ENCODE data around the gene MTOR. TPM values are rescaled to one million over a fixed set of nuclear protein-coding genes. Genes with fewer than 3 reads are reported as not detected.
"Not testable (repeated sequence)": the region's sequence is repeated elsewhere in the genome, so short reads cannot be mapped to it uniquely, and the experiment has no call there.

MTOR gene
- polyA plus RNA-seq, 3 donors: 42.4 to 45.0 (median 44.1) TPM

DNA sequence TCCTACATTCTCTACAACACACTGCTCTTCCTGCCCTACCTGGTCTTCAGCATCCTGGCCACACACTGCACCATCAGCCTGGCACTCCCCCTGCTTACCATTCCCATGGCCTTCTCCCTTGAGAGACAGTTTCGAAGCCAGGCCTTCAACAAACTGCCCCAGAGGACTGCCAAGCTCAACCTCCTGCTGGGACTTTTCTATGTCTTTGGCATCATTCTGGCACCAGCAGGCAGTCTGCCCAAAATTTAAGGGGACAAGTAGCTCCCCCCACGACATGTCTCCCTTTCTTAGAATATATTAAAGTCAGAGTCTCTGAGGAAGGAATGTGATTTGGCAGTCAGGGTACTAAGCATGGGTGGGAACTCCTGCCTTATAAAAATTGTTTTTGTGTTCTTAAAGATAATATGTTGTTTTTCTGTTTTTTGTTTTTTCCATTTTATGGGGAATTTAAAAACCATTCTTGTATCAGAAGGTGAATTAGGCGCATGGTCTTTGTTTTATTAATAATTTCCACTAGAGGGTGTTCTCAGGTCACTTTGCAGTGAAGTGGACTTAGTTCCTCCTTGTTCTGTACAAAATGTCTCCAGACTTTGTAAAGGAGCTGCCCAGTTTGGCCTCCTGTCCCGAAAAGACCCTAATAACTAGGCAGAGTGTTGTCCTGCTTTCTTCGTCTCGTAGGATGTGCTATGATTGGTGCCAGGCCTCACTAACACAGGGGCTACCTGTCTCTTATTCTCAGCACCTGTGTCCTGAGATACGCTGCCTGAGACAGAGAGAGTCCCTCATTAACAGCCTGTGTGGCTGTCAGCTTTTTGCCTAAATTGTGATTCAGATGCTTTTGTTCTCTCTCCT, 23.8 kb upstream of the MTOR start:
- DNase-seq (ENCODE audit: extremely low read depth in 1 of 11, low read depth in 9 of 11, low spot score in 4 of 11): no peak

DNA sequence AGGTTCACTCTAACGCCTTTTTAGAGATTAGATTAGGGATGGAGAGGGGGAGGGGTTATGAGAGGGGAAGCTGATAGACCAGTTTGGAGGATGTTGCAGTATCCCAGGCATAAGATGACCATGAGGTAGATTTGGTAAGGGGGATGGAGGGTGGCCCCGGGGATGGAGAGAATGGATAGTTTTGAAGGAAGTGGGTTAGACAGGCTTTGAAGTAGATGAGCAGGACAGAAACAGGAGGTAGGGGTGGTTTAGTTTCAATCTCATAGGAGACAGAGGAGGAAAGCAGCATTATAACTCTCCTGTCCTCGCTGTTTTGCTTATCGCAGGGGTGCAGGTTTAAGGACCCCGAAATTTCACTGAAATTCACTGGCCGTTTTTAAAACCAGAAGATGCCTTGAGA, 22.4 kb upstream of the MTOR start:
- DNase-seq (ENCODE audit: extremely low read depth in 1 of 11, low read depth in 9 of 11, low spot score in 4 of 11): no peak

DNA sequence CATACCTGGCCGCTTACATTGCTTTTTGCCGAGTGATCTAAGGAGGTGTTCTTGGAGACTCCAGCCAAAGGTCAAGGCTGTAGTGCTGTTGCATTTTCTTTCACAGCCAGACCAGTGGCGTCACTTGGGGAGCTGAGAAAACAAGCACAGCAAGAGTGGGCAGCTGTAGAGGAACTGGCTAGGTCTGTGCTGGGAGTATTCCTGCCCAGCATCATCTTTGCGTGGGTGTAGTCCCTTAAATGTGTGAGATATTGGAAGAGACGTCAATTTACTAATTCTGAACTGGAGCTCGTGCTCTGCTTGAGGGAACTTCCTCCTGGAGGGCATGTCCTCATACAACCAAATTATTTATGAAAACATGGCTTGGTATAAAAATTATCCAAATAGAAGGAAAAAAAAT, 20.8 kb upstream of the MTOR start:
- no peak for DNase-seq (ENCODE audit: extremely low read depth in 1 of 11, low read depth in 9 of 11, low spot score in 4 of 11)

DNA sequence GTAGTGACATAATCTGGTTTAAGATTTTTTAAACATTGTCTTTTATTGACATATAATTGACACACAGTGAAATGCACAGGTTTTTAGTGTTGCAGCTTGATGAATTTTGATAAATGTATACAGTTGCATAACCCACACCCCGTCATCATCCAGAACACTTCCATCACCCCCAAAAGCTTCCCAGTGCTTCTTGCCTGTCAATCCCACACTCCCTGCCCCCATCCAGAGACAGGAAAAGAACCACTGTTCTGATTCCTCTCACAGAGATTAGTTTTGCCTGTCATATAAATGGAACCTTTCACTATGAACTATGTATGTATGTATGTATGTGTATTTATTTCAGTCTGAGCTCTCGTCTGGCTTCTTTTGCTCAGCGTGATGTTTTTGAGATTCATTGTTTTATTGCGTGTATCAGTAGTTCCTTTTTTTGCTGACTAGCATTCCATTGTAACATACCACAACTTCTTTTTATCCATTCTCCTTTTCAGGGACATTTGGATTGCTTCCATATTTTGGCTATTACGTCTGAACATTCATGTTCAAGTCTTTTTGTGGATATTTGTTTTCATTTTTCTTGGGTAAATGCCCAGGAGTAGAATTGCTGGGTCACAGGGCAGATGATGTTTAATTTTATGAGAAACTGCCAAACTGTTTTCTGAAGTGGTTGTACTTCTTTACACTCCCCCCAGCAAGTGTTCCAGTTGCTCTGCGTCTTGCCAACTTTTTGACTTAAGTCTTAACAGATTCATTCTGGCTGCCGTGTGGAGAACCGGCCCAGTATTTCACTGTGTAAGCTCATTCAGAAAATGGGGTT, 19.4 kb upstream of the MTOR start:
- DNase-seq (ENCODE audit: extremely low read depth in 1 of 11, low read depth in 9 of 11, low spot score in 4 of 11): no peak

DNA sequence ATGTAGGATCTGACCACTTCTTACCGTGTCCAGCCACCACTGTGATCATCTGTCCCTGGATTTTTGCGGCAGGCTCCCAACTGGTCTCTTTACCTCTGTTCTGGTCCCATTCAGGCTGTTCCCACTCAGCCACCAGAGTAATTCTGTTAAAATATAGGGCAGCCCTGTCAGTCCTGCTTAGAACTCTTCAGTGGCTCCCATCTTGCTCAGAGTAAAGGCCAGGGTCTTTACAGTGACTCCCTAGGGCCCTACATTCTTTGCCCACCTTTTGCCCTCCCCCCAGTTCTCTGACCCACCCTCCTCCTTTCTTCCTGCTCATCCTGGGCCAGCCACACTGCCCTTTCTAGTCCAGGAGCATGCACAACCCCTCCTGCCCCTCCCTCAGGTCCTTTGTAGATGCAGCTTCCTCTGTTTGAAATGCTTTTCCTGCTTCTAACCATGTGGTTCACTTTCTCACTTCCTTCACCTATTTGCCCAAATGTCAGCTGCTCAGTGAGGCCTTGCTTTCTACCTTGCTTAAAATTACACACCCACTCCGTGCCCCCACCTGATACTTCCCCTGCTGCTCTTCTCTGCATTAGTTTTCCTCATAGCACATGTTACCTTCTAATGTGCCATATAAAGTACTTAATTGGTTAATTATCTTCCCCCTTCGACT, 18.5 kb upstream of the MTOR start:
- DNase-seq (ENCODE audit: extremely low read depth in 1 of 11, low read depth in 9 of 11, low spot score in 4 of 11): no peak

DNA sequence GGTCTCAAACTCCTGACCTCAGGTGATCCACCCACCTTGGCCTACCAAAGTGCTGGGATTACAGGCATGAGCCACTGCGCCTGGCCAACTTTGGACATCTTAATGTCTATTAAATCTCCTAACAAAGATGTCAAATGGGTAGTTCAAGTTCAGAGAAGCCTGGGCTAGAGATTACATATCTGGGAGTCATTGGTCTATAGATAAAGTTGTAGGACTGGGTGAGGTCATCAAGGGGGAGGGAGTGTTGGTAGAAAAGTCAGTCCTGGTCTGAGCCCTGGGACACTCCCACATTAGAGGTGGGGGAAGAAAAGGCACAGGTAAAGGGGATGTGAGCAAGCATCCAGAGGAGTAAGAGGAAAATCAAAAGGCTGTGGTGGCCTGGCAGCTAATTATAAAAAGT, 17.3 kb upstream of the MTOR start:
- no peak for DNase-seq (ENCODE audit: extremely low read depth in 1 of 11, low read depth in 9 of 11, low spot score in 4 of 11)

DNA sequence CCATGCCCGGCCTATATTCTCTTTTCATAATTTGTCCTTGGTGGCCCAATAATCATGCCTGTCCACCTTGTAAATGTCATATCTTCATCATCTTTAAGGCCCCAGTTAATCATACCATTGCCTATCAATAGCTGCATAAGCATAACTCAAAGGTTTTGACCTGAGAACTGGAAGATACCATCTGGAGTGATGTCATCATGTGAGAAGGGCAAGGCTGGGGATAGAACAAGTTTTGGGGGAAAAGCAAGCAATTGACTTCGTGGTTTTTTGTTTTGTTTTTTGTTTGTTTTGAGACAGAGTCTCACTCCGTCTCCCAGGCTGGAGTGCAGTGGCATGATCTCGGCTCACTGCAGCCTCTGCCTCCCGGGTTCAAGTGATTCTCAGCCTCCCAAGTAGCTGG, 16.8 kb upstream of the MTOR start:
- DNase-seq (ENCODE audit: extremely low read depth in 1 of 11, low read depth in 9 of 11, low spot score in 4 of 11): no peak

DNA sequence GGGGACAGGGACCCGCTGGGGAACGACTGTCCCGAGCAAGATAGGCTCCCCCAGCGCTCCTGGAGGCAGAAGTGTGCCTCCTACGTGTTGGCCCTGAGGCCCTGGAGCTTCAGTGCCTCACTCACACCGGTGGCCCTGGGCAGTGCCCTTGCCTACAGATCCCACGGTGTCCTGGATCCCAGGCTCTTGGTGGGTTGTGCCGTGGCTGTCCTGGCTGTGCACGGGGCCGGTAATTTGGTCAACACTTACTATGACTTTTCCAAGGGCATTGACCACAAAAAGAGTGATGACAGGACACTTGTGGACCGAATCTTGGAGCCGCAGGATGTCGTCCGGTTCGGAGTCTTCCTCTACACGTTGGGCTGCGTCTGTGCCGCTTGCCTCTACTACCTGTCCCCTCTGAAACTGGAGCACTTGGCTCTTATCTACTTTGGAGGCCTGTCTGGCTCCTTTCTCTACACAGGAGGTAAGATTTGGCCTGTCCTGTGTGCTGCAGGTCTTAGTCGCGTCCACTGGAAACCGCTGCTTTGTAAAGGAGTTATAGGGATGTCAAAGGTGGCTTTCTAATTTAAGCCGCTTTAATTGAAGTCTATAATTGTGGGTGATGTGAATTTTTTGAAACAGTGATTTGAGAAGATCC, 11.4 kb upstream of the MTOR start:
- DNase-seq (ENCODE audit: extremely low read depth in 1 of 11, low read depth in 9 of 11, low spot score in 4 of 11): no peak

DNA sequence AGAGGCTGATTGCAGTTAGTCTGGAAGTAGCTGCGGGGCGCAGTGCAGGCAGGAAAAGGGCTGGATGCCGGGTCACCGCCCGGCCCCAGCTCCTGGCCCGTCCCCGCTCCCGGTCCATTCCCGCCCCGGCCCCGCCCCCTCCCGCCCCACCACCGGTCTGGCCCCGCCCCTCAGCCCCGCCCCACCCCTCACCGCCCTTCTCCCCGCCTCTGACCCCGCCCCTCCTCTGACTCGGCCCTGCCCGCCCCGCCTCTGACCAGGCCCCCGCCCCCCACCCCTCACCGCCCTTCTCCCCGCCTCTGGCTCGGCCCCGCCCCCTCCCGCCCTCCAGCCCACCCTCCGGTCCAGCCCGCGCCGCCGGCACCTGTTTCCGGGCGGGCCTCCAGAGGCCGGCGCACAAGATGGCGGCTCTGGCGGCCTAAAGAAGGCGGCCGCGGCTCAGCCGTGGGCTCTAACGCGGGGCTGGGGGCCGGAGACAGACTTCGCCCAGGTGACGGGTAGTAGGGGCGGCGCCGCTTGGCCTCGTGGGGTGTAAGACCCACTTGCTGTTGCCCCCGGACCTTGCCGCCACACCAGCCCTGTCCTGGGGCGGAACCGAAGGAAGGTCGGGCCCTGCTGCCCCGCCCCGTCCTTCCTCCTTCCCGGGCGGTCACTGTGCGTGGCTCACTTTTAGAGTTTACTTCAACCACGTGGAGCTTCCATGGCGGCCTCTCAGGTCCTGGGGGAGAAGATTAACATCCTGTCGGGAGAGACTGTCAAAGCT, 10.7 kb upstream of the MTOR start, which contains the start of gene UBIAD1:
TSS of gene UBIAD1 (plus strand) at position 367 of the 763 bp plus-strand sequence. CDS start at position 701, 334 bp downstream.
- peak; percentile 57 to 85 (median 78) for DNase-seq (ENCODE audit: extremely low read depth in 1 of 11, low read depth in 9 of 11, low spot score in 4 of 11)

DNA sequence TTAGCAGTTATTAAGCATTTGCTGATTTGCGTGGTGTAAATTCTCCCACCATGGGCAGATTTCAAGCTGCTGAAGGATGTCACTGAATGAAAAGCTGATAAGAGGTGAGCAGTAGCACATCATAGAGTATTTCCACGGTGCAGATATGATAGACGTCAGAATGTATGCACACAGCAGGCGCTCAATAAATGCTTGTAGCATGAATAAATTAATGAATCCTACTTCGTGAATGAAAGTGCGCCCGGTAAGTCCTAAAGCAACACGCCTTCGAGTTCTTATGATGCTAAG, 10.1 kb upstream of the MTOR start:
- DNase-seq (ENCODE audit: extremely low read depth in 1 of 11, low read depth in 9 of 11, low spot score in 4 of 11): no peak

DNA sequence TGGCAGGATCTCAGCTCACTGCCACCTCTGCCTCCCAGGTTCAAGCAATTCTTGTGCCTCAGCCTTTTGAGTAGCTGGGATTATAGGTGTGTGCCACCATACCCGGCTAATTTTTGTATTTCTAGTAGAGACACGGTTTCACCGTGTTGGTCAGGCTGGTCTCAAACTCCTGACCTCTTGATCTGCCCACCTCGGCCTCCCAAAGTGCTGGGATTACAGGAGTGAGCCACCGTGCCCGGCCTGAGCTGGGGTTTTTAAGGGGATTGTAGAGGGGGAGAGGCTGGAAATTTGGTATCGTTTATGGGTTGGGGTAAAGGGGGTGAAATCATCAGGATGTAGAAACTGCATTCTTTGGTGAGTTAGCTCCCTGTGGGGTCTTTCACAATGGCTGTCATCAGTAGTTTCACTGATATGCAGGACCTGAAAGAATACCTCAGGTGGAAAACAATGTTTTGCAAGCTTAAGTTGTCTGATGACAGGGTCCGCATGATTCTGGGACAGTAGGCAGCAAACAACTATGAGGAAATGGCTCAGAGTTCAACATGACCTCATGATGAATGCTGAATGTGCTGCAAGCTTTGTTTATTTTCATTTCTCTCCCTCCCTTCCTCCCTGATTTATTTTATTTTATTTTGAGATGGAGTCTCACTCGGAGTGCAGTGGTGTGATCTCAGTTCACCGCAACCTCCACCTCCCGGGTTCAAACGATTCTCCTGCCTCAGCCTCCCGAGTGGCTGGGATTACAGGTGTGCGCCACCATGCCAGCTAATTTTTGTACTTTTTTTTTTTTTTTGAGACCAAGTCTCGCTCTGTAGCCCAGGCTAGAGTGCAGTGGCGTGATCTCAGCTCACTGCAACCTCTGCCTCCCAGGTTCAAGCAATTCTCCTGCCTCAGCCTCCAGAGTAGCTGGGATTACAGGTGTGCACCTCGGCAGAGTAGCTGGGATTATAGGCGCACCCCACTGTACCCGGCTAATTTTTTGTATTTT, 5.3 kb upstream of the MTOR start:
- not testable (repeated sequence) for DNase-seq (ENCODE audit: extremely low read depth in 1 of 11, low read depth in 9 of 11, low spot score in 4 of 11)

DNA sequence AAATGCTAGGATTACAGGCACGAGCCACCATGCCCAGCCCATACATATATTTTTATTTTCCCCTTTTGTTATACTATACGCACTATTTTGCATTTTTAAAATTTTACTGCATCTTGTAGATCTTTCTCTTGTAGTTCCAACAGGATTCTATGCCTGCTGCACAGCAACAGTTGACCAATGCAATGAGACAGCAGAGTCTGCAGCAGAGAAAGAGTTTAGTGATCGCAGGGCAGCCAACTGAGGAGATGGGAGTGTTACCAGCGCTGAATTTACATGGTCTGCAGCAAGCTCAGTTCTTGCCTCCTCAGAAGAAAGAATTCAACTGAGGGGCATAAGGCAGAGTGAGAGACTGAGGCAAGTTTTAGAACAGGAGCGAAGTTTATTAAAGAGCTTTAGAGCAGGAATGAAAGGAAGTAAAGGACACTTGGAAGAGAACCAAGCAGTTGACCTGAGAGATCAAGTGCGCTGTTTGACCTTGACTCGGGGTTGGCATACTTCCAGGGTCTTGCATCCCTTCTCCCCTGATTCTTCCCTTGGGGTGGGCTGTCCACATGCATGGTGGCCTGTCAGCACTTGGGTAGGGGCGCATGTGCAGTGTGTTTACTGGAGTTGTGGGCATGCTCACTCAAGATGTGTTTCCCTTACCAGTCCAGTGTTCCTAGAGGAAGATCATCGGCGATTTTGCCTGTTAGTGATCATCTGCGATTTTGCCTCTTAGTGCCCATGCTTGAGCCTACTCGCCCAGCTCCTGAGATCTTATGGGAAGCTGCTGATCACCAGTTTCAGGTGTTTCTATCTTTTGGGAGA, 4.1 kb upstream of the MTOR start:
- DNase-seq (ENCODE audit: extremely low read depth in 1 of 11, low read depth in 9 of 11, low spot score in 4 of 11): no peak

DNA sequence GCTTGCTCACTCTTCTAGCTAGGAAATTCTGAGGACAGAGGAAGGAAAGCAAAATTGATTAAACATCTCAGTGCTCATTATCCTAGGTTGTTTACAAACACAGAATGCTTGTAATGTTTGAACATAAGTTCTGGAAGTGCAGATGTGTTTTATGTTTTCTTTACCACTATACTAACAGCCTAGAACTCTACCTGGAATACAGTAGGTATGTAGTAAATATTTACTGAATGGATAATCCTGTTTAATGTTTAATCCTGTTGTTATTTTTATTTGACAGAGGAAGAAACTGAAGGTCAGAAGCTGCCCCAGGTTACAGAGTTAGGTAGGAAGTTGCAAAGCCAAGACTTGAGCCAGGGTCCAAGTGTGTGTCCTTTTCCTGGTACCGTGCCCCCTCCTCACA, 6.1 kb downstream of the MTOR start:
- DNase-seq (ENCODE audit: extremely low read depth in 1 of 11, low read depth in 9 of 11, low spot score in 4 of 11): no peak

DNA sequence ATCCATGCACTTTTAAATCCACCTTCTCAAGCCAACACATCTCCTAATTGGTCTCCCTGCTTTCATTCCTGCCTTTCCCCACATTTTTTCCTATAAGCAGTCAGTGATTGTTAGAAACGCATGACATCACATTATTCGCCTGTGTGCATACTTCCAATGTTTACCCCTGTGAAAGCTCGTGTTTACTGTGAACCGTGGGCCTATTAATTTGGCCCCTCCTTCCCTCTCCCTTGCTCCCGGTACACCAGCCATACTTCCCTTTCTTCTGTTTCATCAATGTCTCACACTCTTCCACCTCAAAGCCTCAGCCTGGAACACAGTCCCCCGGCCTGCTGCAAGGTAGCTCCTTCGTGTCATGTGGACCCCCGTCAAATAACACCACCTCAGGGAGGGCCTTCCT, 9.1 kb downstream of the MTOR start:
- no peak for DNase-seq (ENCODE audit: extremely low read depth in 1 of 11, low read depth in 9 of 11, low spot score in 4 of 11)

DNA sequence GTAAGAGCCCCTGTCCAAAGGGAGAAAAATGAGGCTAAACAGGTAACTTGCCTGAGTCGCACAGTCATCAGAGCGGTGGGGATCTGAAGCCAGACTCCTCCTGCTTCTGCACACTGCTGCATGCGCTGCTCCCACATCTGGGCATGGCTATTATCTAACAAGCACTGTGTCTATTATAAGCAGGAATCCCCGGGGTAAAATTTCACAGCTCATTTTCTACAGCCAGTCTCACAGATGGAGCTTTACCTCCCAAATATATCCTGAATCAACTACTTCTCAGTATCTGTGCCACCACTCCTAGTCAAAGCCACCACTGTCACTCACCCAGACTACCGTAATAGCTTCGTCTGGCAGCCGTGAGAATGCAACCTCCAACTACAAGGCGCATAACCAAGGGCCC, 9.8 kb downstream of the MTOR start:
- DNase-seq (ENCODE audit: extremely low read depth in 1 of 11, low read depth in 9 of 11, low spot score in 4 of 11): no peak

DNA sequence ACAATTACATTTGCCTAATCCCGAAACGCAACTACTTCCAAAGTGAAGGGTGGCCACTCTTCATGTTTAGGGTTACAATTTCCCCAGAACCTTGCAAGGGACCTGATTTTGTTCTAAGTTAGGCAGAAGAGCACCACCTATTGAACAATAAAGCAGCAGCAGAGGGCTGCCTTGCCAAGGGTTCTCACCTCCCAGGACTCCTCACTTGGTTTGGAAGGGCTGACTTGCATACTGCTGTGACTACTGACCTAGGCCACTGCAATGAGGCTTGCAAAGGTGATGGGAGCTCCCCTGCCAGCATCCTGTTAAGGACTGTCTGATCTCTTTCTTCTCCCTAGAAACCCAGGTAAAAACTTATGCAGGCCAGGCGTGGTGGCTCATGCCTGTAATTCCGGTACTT, 14.2 kb downstream of the MTOR start:
- DNase-seq (ENCODE audit: extremely low read depth in 1 of 11, low read depth in 9 of 11, low spot score in 4 of 11): no peak
